ENCODE measurements around the gene ASTL.

Gene ASTL

DNA sequence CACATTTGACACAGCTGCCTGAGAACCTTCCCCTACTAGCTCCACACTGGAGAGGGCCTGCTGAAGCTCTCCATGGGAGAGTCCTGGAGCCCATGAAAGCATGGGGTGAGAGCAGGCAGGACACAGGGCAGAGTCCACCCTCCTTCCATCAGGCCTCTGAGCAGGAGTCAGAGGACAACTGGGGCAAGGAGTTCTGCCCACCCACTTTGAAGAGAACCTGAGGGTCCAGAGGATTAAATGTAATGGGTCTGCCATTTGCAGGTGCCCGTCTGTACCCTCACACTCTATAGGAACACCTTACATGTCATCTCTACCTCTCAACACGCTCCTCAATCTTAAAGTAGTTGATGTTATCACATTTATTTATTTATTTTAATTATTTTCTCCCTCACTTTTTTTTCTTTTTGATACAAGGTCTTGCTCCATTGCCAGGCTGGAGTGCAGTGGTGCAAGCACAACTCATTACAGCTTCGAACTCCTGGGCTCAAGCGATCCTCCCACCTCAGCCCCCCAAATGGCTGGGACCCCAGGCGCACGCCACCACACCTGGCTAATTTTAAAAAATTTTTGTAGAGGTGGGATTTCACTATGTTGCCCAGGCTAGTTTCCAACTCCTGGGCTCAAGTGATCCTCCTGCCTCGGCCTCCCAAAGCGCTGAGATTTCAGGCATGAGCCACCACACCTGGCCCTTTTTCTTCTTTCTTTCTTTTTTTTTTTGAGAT is 32.1 kb downstream of the ASTL start:
- DNase-seq (ENCODE audit: low read depth), result no peak
- no peak overlapping the region for H3K4me3 ChIP-seq (ENCODE audit: low read length)
- no peak for TF ChIP-seq CTCF (conservative IDR thresholded peaks at IDR 0.05; ENCODE audit: low read length)

- no peak overlapping the region for H3K4me3 ChIP-seq (ENCODE audit: low read length)
- TF ChIP-seq CTCF (conservative IDR thresholded peaks at IDR 0.05; ENCODE audit: low read length), result no peak
- DNase-seq (ENCODE audit: low read depth), result no peak
Measured at GRCh38 chr2:96105152-96105915, 33.0 kb downstream of the ASTL start.

- no peak for TF ChIP-seq CTCF (conservative IDR thresholded peaks at IDR 0.05; ENCODE audit: low read length)
- DNase-seq (ENCODE audit: low read depth), result no peak
- no peak overlapping the region for H3K4me3 ChIP-seq (ENCODE audit: low read length)
Measured at GRCh38 chr2:96104487-96104861, 33.8 kb downstream of the ASTL start.

- no peak for TF ChIP-seq CTCF (conservative IDR thresholded peaks at IDR 0.05; ENCODE audit: low read length)
- DNase-seq (ENCODE audit: low read depth), result no peak
- no peak overlapping the region for H3K4me3 ChIP-seq (ENCODE audit: low read length)
Measured at GRCh38 chr2:96103761-96104486, 34.4 kb downstream of the ASTL start.

DNA sequence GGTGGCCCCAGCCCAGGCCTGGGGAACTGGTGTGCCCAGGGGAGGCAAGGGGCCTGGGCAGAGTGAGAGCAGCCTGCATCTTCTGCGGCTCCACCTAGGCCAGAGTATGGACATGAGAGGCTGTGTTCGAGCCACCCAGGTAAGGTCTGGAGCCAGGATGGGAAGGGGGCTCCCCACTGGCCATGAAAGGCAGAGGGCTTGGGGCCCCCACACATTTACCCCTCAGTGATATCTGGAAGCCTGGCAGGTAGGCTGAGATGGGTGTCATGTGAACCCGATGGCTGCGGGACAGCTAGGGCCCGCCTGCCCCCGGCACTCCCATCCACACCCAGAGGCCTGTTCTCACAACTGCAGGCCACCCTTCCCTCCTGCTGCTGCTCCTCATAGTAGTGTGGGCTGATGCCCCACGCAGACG is 35.1 kb downstream of the ASTL start:
- no peak for DNase-seq (ENCODE audit: low read depth)
- no peak for TF ChIP-seq CTCF (conservative IDR thresholded peaks at IDR 0.05; ENCODE audit: low read length)
- H3K4me3 ChIP-seq (ENCODE audit: low read length), result no peak overlapping the region

GRCh38 chr2:96102596-96103186 is 35.6 kb downstream of the ASTL start:
- no peak overlapping the region for H3K4me3 ChIP-seq (ENCODE audit: low read length)
- DNase-seq (ENCODE audit: low read depth), result no peak
- TF ChIP-seq CTCF (conservative IDR thresholded peaks at IDR 0.05; ENCODE audit: low read length), result no peak
